ENCODE results near the gene ABCA12.

ABCA12 gene

DNA sequence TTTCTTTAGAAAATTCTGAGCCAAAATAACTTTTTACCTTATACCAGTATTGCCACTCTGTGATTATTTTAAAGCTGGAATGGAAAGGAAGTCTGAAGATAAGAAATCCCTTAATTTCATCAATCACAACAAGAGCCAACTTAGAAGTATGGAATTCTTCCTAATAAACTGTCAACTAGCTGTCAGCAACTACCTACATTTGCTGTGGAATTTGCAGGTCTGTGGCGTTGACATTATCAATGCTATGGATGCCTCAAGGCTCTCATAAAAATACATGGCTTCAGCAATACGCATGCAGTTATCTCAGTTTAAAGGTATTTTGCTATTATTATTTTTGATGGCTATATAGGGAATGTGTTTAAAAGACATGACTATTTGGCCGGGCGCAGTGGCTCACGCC, 108.5 kb downstream of the ABCA12 start:
- DNase-seq, result no peak

DNA sequence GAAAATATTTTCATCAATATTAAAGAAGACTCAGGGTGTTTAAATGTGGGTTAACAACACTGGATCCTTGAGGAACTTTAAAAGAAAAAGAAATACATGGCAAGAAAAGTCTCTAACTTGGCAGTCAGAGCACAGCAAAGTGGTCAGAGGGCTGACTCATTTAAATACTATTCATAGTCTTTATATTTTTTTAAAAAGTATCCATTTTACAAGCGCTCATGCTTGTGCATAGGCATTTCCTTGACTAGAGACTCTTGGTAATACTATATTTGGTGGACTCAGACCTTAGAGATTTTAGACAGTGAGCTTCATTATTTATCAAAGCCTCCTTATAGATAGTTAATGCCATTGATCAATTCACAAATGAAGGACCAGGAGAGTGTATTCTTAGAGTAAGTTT, 110.2 kb downstream of the ABCA12 start:
- DNase-seq, result no peak

DNA sequence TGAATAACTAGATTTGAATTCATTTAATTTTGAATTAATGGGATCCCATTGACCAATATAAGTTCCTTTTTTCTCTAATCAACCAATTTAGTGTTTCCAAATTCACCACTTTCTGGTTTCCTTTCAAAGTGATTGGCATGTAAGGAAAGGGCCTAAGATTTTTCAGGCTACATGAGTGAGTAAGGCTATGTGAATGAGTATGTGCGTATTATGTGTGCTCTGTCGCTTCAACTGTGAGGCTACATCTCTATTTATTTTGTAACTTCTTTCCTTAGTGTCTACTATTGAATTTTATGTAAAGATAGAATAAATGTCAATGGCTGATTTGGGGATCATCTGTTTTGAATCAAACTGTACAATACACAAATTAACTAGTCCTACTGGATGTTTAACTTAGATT, 110.6 kb downstream of the ABCA12 start:
- no peak for DNase-seq

DNA sequence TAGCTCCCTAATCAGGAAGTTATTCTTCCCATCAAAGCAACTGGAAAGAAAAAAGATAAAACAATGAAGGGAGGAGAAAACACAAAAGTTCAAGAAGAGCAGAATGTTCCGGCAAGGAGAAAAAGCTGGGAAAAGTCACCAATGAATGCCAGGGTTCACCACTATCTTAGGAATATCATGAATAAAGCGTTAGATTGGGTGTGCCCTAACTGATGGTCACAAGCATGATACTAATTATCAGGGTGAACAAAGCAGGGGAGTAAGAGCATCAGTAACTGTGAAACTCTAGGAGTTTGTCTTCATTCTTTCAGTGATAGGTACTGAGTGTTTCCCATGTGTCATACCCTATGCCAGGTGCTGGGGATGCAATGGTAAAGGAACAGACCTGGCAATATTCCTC, 115.5 kb downstream of the ABCA12 start:
- no peak for DNase-seq

DNA sequence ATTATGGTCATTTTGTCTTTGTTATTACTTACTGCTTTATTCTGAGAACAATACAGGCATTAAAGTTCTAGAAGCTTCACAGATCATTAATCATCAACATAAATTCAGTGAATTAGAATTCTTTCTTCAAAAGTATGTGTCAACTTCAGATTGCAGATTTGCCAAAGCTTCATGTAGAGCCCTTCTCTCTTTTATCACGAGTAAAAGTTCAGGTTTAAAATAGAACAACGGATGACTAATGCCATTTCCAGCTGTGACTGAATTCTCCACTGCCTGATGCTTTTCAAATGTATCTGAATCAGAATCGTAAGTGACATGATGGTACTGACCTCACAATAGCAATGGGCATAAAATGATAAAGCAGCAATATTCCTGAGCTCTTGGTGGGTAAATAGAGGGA, 116.0 kb downstream of the ABCA12 start:
- no peak for DNase-seq

DNA sequence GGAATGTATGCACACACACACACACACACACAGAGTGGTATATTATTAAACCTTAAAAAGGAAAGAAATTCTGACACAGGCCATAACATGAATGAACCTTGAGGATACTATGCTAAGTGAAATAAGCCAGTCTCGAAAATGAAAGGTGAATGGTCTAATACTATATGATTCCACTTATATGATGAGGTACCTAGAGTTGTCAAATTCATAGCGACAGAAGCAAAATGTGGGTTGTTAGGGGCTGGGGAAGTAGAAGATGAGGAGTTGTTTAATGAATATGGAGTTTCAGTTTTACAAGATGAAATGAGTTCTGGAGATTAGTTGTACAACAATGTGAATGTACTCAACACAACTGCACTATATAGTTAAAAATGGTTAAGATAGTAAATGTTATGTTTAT, 118.1 kb downstream of the ABCA12 start:
- DNase-seq, result no peak

DNA sequence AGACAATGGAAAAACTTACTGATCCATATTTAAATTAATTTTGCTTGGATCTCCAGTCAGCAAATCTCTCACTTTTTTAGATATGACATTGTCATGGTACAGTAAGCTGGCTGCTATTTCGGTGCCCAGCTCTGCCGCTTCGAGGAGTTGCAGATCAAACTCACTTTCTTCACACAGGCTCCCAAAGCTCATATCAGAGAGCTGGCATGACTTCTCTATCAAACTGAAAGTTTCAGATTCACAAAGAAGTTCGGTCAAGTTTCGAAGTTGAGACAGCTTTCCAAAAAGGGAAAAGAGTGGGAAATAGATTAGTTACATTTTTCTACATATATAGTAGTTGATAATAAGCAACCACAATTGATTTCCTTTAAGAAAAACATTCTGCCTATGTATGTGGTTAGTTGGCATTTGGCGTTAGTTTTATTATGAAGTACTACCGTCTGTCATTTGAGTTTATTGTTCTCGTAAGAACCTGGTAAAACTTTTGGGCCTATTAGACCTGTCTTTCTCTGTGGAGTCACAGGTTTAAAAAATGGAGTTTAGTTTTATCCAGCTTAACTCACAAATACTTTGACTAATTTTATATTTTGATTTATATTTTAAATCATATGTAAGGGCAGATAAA, 118.8 kb downstream of the ABCA12 start:
- DNase-seq, result no peak

DNA sequence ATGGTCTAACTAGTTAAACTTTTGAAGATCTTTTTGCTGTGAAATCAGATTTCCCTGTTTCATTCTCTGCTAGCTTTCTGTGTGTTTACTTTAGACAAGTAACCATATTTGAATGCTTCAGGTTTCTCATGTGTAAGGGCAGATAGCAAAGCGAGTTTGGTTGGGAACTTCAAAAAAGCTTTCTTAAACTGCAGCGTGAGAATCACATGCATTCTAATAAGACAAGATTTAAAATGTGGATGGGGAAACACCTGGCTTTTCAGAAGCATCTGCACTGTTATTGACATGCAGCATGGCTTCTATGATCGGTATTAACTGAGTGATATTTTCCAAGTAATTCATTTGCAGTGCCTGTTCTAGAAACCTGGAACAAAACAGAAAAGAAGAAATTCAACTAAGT, 119.3 kb downstream of the ABCA12 start:
- no peak for DNase-seq

DNA sequence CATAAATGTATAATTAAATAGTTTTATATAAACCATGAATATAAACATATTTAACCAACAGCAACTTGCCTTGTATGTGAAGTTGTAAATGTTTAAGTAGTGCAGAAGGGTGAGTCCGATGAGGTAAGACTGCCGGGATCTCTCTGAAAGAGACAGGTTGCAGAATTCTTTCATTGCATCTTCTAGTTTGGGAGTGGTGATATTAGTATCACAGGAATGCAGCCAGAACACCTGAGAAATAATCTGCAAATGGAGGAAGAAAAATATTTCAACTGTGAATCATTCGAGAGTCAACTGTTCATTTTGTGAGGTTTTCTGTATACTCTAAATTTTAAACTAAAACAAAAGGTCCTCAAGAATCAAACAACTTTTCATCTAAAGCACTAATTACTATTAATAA, 123.0 kb downstream of the ABCA12 start:
- DNase-seq, result no peak

DNA sequence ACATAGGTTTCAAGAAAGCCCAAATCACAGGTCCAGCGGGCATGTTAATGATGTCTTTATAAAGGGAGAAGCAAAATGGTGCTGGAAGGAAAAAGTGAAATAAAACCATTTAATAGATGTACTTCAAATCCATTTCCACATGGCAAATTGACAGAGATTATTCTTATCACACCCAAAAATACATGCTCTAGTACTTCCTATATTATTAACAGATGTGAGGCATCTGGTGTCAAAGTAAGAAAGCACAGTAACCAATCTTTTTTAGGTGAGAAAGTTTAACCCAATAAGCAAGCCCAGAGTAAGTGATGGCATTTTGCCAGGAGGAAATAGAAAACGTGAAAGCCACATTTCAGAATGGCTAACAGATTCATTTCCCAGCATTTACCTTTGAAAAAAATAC, 128.0 kb downstream of the ABCA12 start:
- no peak for DNase-seq

DNA sequence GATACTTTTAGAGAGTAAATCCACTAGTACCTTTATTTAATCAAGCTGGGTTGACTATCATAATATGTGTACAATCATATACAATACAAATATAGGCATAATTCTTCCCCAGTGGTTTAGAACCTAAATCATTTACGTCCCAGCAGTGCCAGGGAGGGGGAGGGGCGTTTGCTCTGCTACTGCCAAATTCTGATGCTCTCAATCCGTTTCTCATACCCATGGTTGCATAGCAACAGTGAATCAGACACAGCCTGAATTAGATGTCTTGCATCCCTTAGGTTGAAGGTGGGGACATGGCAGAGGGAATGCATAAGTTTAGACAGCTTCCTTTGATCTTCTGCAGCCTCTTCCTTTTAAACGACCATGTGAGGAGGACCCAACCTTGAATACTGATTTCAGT, 135.4 kb downstream of the ABCA12 start:
- peak; percentile 30 for DNase-seq

DNA sequence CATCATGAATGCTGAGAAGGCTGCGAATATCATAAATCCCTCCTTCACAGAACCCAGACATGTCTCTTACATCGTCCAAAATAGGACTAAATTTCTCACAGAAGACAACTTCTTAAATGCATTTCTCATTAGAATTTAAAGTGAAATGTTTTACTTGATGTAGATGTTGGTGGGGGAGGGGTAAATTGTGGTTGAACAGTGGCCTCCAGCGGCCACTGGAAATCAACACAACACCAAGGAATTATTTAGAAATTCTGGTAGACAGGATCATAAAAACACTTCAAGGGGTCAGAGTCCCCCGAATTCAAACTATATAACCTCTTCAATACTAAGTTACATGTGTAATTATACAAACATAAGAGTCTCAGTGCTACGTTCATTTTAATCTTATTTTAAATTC, 135.9 kb downstream of the ABCA12 start:
- DNase-seq, result peak; percentile 69

DNA sequence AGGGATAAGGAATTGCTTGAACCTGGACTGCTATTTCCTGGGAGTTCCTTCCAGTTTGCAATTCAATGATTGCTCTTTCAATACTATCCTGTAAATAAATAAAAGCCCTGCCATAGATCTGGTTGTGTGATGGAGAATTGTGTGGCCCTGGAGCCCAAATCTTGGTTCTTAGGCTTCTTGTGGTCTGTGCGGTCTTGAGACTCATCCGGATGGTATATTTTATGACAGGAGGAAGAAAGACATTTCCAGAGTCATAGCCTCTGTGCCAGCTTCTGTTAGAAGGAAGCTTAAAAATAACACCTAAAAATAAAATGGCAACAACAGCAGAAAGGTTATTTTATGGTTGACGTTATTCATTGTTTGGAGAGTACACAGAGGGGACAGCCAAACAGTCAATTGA, 137.7 kb downstream of the ABCA12 start:
- DNase-seq, result no peak

DNA sequence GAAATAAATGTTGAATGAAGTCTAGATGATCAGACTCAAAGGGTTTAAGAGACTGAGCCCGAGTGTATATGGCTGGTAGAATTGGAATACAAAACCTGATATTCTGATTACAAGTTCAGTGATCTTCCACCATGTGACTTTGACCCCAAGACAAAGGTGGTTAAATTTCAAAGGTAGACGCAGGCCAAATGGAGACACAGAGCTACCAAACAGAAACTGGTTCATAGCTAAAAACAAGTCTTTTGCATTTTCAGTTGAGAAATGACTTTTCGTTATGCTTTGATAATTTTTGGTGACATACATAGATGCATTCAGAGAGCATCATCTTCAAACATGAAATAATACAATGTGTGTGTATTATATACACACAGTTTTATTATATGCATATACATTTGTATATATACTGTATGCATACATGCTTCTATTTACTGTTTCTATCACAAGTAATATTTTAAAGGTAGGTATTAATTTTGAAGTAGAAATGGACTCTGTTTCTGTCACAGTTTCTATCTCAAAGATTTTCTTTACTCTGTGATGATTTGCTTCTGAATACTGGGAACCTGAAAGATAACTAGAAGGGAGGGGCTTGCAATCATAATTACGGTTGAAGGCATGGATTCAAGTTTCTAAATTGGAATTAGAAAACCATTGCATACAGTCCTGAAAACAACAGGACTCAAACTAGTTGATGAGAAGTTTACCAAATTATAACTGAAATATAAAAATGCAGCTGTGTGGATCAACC, 142.3 kb downstream of the ABCA12 start:
- no peak for DNase-seq

DNA sequence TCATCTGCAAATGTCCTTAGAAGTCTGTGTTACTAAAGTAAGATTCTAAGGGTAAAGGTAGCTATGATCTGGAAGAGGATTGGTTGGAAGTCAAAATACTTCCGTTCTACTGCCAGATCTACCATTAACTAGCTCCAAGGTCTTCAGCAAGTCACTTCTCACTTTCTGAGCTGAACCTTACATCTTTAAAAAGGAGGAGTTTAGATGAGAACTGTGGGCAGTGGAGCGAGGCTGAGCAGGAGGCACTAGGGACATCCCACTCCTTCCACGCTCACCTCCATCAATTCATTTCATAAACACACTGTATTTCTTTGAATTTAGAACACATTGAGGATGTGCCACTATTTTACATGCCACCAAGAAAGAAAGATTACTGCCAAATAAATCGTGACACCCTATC, 143.0 kb downstream of the ABCA12 start:
- no peak for DNase-seq

DNA sequence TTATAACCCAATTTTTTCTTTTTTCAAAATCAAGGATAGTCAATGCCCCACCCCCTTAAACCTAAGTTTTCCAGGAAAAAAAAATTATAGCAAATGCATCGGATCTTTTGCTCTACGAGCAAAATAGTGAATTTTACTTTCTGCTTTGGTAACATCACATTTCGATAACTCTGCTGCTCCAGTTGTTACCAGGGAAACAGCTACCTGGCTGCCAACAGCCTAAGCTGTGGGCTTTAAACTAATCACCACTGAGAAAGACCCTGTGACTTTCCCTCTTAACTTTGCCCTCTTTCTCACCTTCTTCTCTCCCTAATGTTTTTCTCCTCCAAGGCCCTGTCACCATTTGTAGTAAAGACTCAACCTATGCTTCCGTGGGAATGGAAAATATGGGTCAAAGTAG, 145.5 kb downstream of the ABCA12 start:
- no peak for DNase-seq

DNA sequence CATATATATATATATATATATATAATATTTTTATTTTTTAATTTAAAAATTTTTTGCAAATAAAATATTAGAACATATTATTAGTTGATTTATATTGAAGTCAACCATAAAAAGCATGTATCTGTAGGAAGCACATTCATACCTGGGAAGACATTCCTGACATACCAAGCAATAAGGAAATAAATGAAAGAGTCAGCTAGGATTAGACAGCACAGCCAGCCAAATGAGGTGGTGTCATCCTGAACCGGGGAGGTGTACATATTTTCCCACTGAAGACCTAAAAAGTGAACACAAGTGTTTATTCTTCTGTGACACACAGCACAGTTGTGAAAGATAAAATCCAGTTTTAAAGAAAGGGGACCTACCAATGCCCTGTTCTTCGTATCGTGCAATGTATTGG, 149.2 kb downstream of the ABCA12 start:
- no peak for DNase-seq

DNA sequence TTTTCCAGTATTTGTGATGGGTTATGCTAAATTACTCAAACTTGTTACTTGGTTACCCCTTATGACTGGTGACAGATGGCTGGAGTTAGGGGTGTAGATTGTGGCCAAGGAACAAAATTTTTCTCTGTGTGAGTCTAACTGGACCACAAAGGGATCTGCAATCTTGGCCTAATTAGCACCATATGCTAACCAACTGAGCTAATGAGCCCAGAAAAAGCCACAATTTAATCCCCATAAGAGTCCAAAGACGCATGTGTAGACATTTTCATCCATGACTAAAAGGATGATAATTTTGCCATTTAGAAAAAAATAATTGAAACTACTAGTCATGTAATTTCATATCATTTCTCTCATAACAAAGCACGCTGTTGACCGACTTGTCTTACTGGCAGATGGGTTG, 151.2 kb downstream of the ABCA12 start:
- DNase-seq, result peak; percentile 29

DNA sequence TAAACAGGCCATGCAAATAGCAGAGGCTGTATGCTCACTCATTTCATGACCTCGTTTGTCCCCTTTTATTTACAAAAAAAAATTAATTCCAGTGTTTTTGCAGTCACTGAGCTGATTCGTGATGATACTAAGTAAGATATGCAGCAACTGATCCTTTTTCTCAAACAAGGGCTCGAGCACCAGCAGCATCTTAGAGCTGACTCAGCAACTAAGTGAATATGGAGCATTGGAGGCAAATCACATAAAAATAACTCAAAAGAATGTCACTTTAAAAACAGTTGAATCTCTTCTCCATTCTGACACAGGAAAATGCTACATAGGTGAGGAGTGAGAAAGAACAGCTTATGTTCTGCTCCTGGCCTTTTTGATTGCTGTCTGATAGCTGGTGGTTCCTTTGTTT, 152.8 kb downstream of the ABCA12 start:
- no peak for DNase-seq

DNA sequence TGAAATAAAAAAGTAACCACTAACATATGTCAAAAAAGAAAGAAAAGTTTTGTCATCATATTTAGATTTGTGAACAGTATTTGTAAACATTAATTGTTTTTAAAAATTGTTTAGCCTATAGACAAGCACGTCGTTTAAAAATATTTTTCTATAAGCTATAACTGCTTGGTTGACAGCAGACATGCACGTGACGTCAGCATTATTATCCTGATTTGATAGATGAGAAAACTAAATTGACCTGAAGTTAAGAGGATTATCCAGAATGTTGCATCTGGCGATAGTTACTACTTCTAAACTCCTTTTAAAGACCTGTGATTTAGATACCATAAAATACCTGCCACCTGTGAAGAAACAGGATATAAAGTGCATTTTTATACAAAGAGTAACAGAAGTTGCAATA, 172.0 kb downstream of the ABCA12 start:
- no peak for DNase-seq

DNA sequence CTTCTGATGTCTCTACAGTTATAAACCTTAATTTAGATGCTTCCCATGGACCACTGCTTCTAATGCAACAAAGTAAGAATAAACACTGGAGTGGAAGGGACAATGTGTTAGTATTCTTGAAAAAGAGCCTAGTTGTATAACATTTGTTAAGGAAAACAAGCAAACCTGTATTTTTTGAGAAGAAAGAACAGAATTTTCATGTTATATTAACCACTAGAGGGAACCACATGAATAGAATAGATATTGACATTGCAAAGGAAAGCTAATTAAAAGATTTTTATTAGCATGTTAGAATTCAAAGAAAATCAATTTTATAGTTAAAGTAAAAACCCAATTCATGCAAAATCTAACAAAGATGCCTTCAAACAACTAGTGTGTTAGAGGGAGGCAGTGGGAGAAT, 177.7 kb downstream of the ABCA12 start:
- no peak for DNase-seq

DNA sequence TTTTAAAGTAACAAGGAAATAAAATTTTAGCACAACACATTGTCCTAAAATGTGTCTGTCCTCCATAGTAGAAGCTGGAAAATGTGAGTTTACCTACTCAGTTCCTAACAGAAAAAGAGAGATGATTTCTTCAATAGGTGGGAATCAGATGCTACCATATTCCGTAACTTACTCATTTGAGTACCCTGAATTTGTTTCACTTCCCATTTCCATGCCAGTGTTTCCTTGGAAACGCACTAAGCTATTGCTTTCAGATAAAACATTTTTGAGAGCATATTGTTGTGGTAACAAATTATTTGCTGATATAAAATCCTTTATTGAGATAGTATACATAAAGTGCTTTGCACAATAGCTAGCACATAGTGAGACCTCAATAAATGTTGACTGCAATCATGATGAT, 191.5 kb downstream of the ABCA12 start:
- DNase-seq, result no peak

DNA sequence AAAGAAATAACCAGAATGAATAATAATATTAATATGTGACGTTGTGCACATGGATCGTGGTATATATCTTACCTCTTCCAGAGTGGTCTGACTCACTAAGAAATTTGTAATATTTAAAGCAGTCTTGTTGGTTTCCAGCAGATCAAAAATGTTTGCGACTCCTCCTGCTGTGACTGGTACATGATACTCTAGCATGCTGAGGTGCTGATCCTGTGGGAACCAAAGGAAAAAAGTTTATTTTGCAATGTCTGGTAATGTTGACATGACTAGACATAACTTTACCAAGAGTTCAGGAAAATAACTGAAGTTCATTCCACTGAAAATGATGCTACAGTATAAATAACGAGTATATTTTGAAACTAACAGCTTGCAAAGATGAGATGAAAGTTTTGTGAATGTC, 204.4 kb downstream of the ABCA12 start:
- no peak for DNase-seq

DNA sequence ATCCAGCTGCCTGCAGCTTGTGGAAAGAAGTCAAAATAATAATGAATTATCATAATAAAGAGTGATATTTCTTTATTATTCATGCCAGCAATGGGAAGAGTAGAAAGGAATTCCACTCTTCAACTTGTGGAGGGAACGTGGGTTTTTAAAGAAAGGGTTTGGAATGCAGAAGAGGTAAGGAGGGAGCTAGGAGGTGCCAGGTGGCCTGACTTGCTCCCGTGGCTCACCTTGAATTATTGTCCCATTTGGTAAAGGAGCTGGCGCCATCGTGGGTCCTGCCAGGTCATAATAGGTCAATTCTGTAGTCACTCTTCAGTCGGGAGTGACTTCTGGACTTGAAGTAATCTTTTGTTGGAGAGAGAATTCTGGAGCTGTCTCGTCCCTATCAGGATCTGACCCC, 233.8 kb downstream of the ABCA12 start:
- DNase-seq, result no peak

DNA sequence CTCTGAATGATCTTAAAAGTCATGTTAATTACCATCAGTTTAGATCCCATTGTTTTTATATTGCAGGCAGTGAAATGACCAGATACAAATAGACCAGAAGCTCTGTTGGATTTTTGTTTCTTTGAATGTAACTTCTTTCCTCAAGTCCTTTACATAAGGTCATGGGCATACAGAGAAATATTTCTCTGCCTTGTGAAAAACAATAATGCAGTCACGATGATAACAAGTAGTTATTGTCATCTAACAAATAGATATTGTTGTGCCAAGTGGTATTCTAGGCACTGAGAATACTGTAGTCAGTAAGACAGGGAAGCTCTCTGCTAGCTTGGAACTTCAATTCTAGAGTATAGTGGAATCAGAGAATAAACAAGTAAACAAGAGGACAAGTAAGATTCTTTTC, 234.2 kb downstream of the ABCA12 start:
- DNase-seq, result no peak

Measured in eye (tissue), 1 donor.